Panc1 (cell line): ENCODE measurements around the gene STARD13. TPM values are rescaled to one million over a fixed set of nuclear protein-coding genes. Genes with fewer than 3 reads are reported as not detected.
A peak's percentile ranks its signal among the peaks of the same experiment; 100 is the strongest.

Experiments
- ATAC-seq: fragments of 200-7000 bp; cut with Tn5 transposase; 2 replicates; pipeline ENCODE4 v1.9.1; 2020; ENCODE audit warnings: mild to moderate bottlenecking, moderate library complexity
- BruUV-seq: library from RNA; stranded (reverse); fragments of 400-500 nt; replicated peaks from 2 replicates; lab custom pipeline; 2021; lab: Mats Ljungman, UMichigan
- CTCF ChIA-PET: fragments of 300-600 bp; sonication (Branson Sonifier 250); formaldehyde crosslinking; loops from one replicate; lab custom pipeline; 2022; ENCODE audit warnings: antibody characterized with exemption; lab: Charles Lee
- POLR2A ChIA-PET: fragments of 300-600 bp; sonication (Branson Sonifier 250); formaldehyde crosslinking; loops from one replicate; lab custom pipeline; 2022; ENCODE audit warnings: antibody characterized with exemption; lab: Charles Lee
- DNase-seq: peaks from one replicate; pipeline ENCODE4 v3.0.0-alpha.2; 2010; ENCODE audit warnings: low read depth, low spot score
- H3K27ac ChIP-seq: 2 replicates; pipeline ENCODE4 v1.5.1; 2011; ENCODE audit warnings: mild to moderate bottlenecking, low read length, inconsistent platforms
- H3K27me3 ChIP-seq: fragments of 200-500 bp; sonication (Bioruptor generic); 2 replicates; pipeline ENCODE4 v1.6.0; 2014; ENCODE audit warnings: low read length, inconsistent platforms; ENCODE audit not compliant: control insufficient read depth, insufficient read depth
- H3K36me3 ChIP-seq: fragments of 200-500 bp; sonication (Bioruptor generic); 2 replicates; pipeline ENCODE4 v1.5.1; 2014; ENCODE audit warnings: inconsistent platforms, mild to moderate bottlenecking, low read length, moderate library complexity; ENCODE audit not compliant: control insufficient read depth, insufficient read depth
- H3K4me1 ChIP-seq: 2 replicates; pipeline ENCODE4 v1.5.1; 2011; ENCODE audit warnings: inconsistent platforms, mild to moderate bottlenecking, low read length, moderate library complexity; ENCODE audit not compliant: control insufficient read depth, insufficient read depth
- H3K4me3 ChIP-seq, 2 experiments: 2 replicates each; pipeline ENCODE4 v1.5.1; 2011 to 2012; ENCODE audit warnings: low read depth in 2 of 2, low read length in 2 of 2, mild to moderate bottlenecking in 2 of 2, inconsistent platforms in 1 of 2, moderate library complexity in 1 of 2
- H3K9me3 ChIP-seq: fragments of 200-500 bp; sonication (Bioruptor generic); 2 replicates; pipeline ENCODE4 v1.5.1; 2014; ENCODE audit warnings: low read depth, mild to moderate bottlenecking, inconsistent platforms, low read length, moderate library complexity; ENCODE audit not compliant: control insufficient read depth, insufficient read depth
- POLR2AphosphoS5 ChIP-seq: IDR thresholded peaks from 2 replicates; pipeline ENCODE4 v1.6.1; 2012; ENCODE audit warnings: mild to moderate bottlenecking, low read depth, low read length, moderate library complexity
- SIN3A ChIP-seq: IDR thresholded peaks from 2 replicates; pipeline ENCODE4 v1.6.1; 2012; ENCODE audit warnings: low read depth, mild to moderate bottlenecking, low read length, moderate library complexity, borderline replicate concordance; ENCODE audit not compliant: insufficient read depth
- TCF7L2 ChIP-seq: IDR thresholded peaks from 2 replicates; pipeline ENCODE4 v1.6.1; 2011; ENCODE audit warnings: mild to moderate bottlenecking, low read depth, low read length, inconsistent platforms
- in situ Hi-C: cut with HindIII; loops from 2 replicates; pipeline ENCODE4 v1.10.0; 2016; ENCODE audit warnings: low sequenced_read_pairs, low pct_unique_long_range_greater_than_20kb
- intact Hi-C: fragments of 100-400 bp; cut with micrococcal nuclease; formaldehyde crosslinking; loops from one replicate; pipeline ENCODE4 v1.10.0; 2022; ENCODE audit not compliant: unreplicated experiment
- total RNA-seq: library from RNA; stranded (reverse); gene quantifications from one replicate; pipeline ENCODE4 v1.2.1, GENCODE V29; 2021; ENCODE audit not compliant: unreplicated experiment
- TF ChIP-seq, protein P1 (sequence below): fragments of 450-650 bp; IDR thresholded peaks from 2 replicates; pipeline ENCODE4 v1.5.1; 2017; ENCODE audit warnings: mild to moderate bottlenecking
- TF ChIP-seq, protein P2 (sequence below), 2 experiments: IDR thresholded peaks; 2 replicates each; pipeline ENCODE4 v1.6.1; 2011 to 2012; ENCODE audit warnings: low read depth in 2 of 2, control low read depth in 1 of 2, low read length in 1 of 2, mild to moderate bottlenecking in 1 of 2, moderate library complexity in 1 of 2; ENCODE audit not compliant: insufficient read depth in 1 of 2

STARD13 gene
- total RNA-seq, 1 experiment from 2014 or later, result 6.5 TPM

DNA sequence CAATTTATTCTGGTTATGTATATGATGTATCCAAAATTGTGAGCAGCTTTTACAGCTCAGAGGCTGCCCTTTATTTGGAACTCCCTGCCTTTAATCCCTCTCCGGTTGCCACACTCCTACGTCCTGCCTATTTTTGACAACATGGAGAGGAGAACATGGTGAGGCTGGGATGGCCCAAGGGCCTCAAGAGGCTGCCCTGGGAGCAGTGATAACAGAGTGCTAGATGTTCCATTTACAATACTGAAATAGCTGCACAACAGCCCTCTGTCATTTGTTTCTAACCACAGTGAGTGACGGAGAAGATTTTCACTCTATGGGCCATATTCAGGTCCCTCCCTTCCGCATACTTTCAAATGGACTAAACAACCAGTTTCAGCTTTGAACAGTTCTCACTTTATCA lies 33.4 kb downstream of the STARD13 start:
- BruUV-seq, result no TSS peak
- TF ChIP-seq TCF7L2 (no peak), SIN3A (no peak), POLR2AphosphoS5 (no peak)
- TF ChIP-seq, protein P1, sequence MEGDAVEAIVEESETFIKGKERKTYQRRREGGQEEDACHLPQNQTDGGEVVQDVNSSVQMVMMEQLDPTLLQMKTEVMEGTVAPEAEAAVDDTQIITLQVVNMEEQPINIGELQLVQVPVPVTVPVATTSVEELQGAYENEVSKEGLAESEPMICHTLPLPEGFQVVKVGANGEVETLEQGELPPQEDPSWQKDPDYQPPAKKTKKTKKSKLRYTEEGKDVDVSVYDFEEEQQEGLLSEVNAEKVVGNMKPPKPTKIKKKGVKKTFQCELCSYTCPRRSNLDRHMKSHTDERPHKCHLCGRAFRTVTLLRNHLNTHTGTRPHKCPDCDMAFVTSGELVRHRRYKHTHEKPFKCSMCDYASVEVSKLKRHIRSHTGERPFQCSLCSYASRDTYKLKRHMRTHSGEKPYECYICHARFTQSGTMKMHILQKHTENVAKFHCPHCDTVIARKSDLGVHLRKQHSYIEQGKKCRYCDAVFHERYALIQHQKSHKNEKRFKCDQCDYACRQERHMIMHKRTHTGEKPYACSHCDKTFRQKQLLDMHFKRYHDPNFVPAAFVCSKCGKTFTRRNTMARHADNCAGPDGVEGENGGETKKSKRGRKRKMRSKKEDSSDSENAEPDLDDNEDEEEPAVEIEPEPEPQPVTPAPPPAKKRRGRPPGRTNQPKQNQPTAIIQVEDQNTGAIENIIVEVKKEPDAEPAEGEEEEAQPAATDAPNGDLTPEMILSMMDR, result no peak
- TF ChIP-seq, protein P2, sequence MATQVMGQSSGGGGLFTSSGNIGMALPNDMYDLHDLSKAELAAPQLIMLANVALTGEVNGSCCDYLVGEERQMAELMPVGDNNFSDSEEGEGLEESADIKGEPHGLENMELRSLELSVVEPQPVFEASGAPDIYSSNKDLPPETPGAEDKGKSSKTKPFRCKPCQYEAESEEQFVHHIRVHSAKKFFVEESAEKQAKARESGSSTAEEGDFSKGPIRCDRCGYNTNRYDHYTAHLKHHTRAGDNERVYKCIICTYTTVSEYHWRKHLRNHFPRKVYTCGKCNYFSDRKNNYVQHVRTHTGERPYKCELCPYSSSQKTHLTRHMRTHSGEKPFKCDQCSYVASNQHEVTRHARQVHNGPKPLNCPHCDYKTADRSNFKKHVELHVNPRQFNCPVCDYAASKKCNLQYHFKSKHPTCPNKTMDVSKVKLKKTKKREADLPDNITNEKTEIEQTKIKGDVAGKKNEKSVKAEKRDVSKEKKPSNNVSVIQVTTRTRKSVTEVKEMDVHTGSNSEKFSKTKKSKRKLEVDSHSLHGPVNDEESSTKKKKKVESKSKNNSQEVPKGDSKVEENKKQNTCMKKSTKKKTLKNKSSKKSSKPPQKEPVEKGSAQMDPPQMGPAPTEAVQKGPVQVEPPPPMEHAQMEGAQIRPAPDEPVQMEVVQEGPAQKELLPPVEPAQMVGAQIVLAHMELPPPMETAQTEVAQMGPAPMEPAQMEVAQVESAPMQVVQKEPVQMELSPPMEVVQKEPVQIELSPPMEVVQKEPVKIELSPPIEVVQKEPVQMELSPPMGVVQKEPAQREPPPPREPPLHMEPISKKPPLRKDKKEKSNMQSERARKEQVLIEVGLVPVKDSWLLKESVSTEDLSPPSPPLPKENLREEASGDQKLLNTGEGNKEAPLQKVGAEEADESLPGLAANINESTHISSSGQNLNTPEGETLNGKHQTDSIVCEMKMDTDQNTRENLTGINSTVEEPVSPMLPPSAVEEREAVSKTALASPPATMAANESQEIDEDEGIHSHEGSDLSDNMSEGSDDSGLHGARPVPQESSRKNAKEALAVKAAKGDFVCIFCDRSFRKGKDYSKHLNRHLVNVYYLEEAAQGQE (IDR thresholded peaks at IDR 0.05; ENCODE audit: insufficient read depth in 1 of 2, low read depth in 2 of 2, low read length in 1 of 2), result no peak
- Histone ChIP-seq H3K4me3 (no peak overlapping the region), H3K27ac (no peak overlapping the region), H3K9me3 (no peaks in the 10 kb centered on the region), H3K36me3 (no peaks in the 10 kb centered on the region), H3K27me3 (no peaks in the 10 kb centered on the region), H3K4me1 (0 out of 2 replicates have a peak, but pooled peaks cover 3% of the 10 kb centered on the region)
- CTCF ChIA-PET, result no interaction called here
- DNase-seq (no peak), ATAC-seq (no peak)
- POLR2A ChIA-PET, result no interaction called here
- in situ Hi-C loops, result no loop called here
- intact Hi-C loops, result no loop called here

- intact Hi-C loops, result no loop called here
- BruUV-seq, result no TSS peak
Measured at GRCh38 chr13:33251131-33251661, 34.4 kb downstream of the STARD13 start.

More at GRCh38 chr13:33251131-33251661, 34.4 kb downstream of the STARD13 start:
- DNase-seq (no peak), ATAC-seq (peak; percentile 84)
- H3K4me3 ChIP-seq, result no peak overlapping the region
- ChIA-PET CTCF (no interaction called here), POLR2A (no interaction called here)
- no peaks in the 10 kb centered on the region for H3K36me3 ChIP-seq
- TF ChIP-seq, protein P2 (IDR thresholded peaks at IDR 0.05; ENCODE audit: insufficient read depth in 1 of 2, low read depth in 2 of 2, low read length in 1 of 2), result no peak
- TF ChIP-seq, protein P1, result no peak
- TF ChIP-seq SIN3A (no peak), POLR2AphosphoS5 (no peak), TCF7L2 (no peak)
- H3K4me1 ChIP-seq, result 0 out of 2 replicates have a peak, but pooled peaks cover 3% of the 10 kb centered on the region
- H3K27ac ChIP-seq, result no peak overlapping the region
- in situ Hi-C loops, result no loop called here
- H3K27me3 ChIP-seq, result no peaks in the 10 kb centered on the region
- no peaks in the 10 kb centered on the region for H3K9me3 ChIP-seq
